Subcutaneous abdominal adipose tissue (tissue), 5 donors: ENCODE measurements around the gene MIDN.

Experiments used
- H3K27ac ChIP-seq: one replicate; pipeline ENCODE4 v1.7.0; 2013; ENCODE audit warnings: low read depth, mild to moderate bottlenecking, inconsistent platforms, low read length, moderate library complexity
- H3K27me3 ChIP-seq, 5 donors: one replicate each; pipeline ENCODE4 v1.7.0; 2013; ENCODE audit warnings: low read length in 5 of 5, inconsistent platforms in 1 of 5; ENCODE audit not compliant: control insufficient read depth in 5 of 5, insufficient read depth in 4 of 5
- H3K36me3 ChIP-seq, 5 donors: one replicate each; pipeline ENCODE4 v1.7.0; 2013; ENCODE audit warnings: low read length in 5 of 5; ENCODE audit not compliant: control insufficient read depth in 5 of 5, insufficient read depth in 5 of 5
- H3K4me1 ChIP-seq, 5 donors: one replicate each; pipeline ENCODE4 v1.7.0; 2013; ENCODE audit warnings: low read length in 5 of 5, mild to moderate bottlenecking in 3 of 5, moderate library complexity in 1 of 5; ENCODE audit not compliant: control insufficient read depth in 5 of 5, insufficient read depth in 5 of 5
- H3K4me3 ChIP-seq, 5 donors: one replicate each; pipeline ENCODE4 v1.7.0; 2013; ENCODE audit warnings: low read length in 5 of 5, low read depth in 1 of 5
- H3K9ac ChIP-seq, 5 donors: one replicate each; pipeline ENCODE4 v1.7.0; 2013; ENCODE audit warnings: low read length in 5 of 5, mild to moderate bottlenecking in 4 of 5, moderate library complexity in 3 of 5
- H3K9me3 ChIP-seq, 5 donors: one replicate each; pipeline ENCODE4 v1.7.0; 2013; ENCODE audit warnings: low read length in 5 of 5; ENCODE audit not compliant: control insufficient read depth in 5 of 5
- donor health status: healthy.
- donor health status: healthy.
- donor health status: healthy.
- donor health status: healthy.
- donor health status: healthy.

Gene MIDN

DNA sequence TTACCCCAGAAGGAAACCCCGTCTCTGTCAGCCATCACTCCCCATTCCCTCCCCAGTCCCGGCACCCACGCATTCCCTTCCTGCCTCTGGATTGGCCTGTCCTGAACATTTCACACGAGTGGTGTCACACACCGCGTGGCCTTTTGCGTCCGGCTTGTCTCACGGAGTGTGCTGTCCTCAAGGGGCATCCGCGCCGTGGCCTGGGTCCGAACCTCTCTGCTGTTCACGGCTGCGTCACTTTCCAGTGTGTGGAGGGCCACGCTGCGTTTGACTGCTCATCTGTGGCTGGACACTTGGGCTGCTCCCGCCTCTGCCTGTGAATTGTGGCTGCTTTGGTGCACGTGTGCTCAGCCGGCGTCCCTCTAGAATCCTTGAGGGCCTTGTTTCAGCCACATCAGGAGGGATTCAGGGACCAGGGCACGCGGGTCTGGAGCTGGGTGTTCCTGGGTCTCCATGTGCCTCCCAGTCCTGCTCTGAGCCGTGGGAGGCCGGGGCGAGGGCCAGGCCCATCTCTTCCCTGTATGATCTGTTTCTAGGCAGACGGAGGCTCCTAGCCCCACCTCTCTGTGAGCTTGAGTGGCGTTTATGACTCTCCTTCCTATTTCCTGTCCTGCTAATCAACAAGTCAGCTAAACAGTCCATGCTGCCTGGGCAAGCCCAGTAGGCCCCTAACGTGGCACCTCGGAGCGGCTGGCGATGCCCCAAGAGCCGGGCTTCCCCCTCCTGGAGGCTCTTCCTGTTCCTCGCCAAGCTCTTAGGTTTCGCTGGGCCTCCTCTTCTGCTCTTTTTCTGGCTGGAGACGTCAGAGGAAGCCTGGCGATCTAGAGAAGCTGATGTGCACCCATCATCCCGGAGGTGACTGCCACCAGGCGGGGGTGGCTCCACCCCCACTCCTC is 34.7 kb upstream of the MIDN start:
- Histone ChIP-seq H3K27ac (peak overlapping the region; percentile 86), H3K4me3 (peak overlapping the region in 3 of 5 donors; percentile 12 to 36 (median 17)), H3K4me1 (peaks cover 13 to 83% (median 62%) of the 10 kb centered on the region in 5 donors), H3K36me3 (peaks cover 0 to 18% (median 7%) of the 10 kb centered on the region in 5 donors), H3K9me3 (no peaks in the 10 kb centered on the region), H3K27me3 (no peaks in the 10 kb centered on the region), H3K9ac (peak overlapping the region; percentile 35 to 71 (median 56))

DNA sequence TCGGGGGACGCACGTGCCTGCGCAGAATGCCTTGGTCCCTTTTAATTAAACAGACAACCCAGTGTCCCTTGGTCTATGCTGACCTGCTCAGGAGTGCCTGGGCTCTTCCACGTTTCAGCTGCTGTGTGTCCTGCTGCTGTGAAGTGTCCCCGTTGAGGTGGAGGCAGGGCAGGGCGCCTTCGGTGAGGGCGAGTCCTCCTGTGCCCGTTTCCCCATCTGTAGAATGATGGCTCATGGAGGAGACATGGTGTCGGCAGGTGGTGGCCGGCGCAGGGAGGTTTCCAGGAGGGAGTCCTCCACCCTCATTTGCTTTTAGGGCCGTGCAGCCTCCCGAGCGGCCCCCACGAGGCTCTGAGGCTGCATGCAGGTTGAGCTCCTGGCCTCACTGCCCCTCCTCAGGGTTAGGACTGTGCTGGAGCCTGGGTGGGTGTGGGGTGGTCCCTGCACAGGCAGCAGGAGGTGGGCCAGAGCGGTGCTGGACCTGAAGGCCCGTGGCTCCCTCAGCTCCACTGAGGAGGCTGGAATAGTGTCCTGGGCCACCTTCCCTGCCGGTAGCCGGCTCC is 34.0 kb upstream of the MIDN start:
- H3K27me3 ChIP-seq, result no peaks in the 10 kb centered on the region
- H3K4me1 ChIP-seq, result peaks cover 13 to 81% (median 56%) of the 10 kb centered on the region in 5 donors
- peak overlapping the region; percentile 35 to 71 (median 50) for H3K9ac ChIP-seq
- H3K27ac ChIP-seq, result peak overlapping the region; percentile 86
- no peaks in the 10 kb centered on the region for H3K9me3 ChIP-seq
- peak overlapping the region in 2 of 5 donors; percentile 12 to 36 for H3K4me3 ChIP-seq
- peaks cover 0 to 18% (median 7%) of the 10 kb centered on the region in 5 donors for H3K36me3 ChIP-seq

DNA sequence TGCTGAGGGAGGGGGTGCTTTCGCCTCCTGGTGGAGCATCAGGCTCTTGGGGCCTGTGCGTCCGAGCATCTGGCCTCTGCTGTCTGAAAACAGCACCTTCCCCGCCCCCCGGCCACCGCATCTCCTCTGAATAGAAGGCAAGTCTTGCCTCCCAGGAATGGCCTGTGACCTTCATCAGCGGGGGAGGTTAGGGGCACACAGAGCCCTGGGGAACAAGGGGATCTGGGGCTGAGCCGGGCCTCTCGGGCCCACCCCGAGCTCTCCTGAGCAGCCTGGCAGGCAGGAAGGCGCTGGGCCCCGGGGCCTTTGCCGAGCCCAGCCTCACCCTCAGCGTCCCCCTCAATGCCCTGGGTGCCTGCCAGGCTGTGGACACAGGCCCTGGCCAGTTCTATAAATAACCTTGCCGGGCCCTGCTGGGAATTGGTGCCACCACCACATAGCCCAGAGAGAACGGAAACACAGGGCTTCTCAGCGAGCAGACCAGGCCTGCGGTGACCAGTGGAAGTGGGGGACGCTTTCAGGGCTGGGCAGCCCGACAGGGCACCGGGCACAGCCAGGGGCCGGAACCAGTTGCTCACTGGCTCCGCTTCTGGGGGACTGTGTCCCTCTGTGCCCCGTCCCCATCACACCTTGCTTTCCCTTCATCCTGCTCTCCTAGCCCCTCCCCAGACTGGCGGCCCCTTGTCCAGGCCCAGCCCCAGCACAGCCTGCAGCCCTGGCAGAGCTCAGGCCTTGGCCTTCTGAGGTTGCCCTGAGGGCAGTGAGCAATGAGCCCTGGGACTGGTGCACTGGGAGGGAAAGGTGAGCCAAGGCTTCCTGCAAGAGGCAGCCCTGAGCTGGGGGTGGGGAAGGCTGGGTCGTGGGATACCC is 33.3 kb upstream of the MIDN start:
- Histone ChIP-seq H3K4me1 (peaks cover 11 to 78% (median 49%) of the 10 kb centered on the region in 5 donors), H3K27ac (peak overlapping the region; percentile 86)

DNA sequence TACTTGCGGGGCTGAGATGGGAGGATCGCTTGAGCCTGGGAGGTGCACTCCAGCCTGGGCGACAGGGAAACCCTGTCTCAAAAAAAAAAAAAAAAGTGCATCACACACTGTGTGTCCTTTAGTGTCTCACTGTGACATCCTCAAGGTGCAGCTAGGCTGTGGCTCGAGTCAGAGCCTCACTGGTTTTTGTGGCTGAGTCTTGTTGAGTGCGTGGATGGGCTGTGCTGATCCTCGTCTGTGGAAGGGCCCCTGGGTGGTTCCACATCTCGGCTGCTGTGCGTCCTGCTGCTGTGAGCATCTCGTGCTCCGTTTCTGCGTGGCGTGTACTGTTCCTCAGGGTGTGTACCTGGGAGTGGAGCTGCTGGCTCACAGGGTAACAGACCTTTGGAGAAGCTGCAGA is 31.6 kb upstream of the MIDN start:
- peaks cover 11 to 71% (median 44%) of the 10 kb centered on the region in 5 donors for H3K4me1 ChIP-seq
- H3K27ac ChIP-seq, result no peak overlapping the region
- no peaks in the 10 kb centered on the region for H3K9me3 ChIP-seq
- H3K4me3 ChIP-seq, result no peak overlapping the region
- no peaks in the 10 kb centered on the region for H3K27me3 ChIP-seq
- H3K9ac ChIP-seq, result no peak overlapping the region
- peaks cover 0 to 29% (median 19%) of the 10 kb centered on the region in 5 donors for H3K36me3 ChIP-seq

More for the DNA sequence above, 33.3 kb upstream of the MIDN start:
- peaks cover 0 to 17% (median 5%) of the 10 kb centered on the region in 5 donors for H3K36me3 ChIP-seq
- no peaks in the 10 kb centered on the region for H3K9me3 ChIP-seq
- H3K4me3 ChIP-seq, result peak overlapping the region in 2 of 5 donors; percentile 18 to 19
- no peaks in the 10 kb centered on the region for H3K27me3 ChIP-seq
- H3K9ac ChIP-seq, result peak overlapping the region in 2 of 5 donors; percentile 50 to 71

DNA sequence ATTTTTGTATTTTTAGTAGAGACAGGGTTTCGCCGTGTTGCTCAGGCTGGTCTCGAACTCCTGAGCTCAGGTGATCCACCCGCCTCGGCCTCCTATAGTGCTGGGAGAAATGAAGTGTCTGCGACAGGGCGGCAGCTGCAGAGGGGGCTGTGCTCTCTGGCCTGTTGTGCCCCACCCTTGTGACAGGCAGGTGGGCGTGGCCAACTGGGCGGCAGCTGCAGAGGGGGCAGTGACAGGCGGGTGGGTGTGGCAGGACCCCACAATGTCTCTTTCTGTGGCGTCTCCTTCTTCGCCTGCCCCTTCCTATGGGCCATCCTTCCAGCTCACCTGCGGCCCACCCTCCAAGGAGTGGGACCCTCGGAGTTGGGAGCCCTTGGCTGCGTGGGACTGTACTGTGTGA is 31.0 kb upstream of the MIDN start:
- H3K4me1 ChIP-seq, result peaks cover 11 to 69% (median 43%) of the 10 kb centered on the region in 5 donors
- no peak overlapping the region for H3K9ac ChIP-seq
- no peak overlapping the region for H3K4me3 ChIP-seq
- no peaks in the 10 kb centered on the region for H3K9me3 ChIP-seq
- H3K36me3 ChIP-seq, result peaks cover 0 to 34% (median 20%) of the 10 kb centered on the region in 5 donors
- no peaks in the 10 kb centered on the region for H3K27me3 ChIP-seq
- H3K27ac ChIP-seq, result peak overlapping the region; percentile 18

DNA sequence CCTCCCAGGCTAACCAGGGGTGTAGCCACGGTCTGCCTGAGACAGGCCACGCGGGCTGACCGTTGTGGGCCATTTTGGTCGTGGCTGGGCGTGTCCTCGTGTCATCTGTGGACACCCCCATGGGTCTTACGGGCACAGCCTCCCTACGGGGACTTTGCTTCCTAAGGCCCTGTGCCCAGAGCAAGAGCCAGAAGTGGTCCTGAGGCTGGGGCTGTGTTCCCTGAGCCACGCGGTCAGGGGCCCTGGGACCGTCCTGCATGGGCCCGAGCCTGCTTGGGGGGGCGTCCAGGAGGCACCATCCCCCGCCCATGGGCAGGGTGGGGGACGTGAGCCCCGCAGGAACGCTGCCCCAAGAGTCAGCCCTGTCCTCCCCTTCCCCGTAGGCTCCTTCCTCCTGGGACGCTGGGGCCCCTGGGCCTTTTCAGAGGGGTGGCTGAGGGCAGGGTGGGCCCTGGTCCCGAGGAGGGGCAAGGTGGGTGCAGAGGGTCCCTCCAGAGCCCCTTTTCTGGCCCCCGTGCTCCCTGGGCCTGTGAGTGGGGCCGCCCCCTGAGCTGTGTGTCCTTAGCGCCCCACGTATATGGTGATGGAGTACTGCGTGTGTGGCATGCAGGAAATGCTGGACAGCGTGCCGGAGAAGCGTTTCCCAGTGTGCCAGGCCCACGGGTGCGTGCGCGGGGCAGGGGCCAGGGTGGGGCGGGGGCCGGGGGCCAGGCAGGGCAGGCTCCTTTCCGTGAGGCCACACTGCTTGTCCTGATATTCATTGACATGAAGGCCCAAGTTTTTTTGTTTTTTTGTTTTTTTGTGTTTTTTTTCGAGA is 29.4 kb upstream of the MIDN start:
- Histone ChIP-seq H3K4me3 (no peak overlapping the region), H3K36me3 (peaks cover 0 to 44% (median 31%) of the 10 kb centered on the region in 5 donors), H3K4me1 (peaks cover 6 to 64% (median 34%) of the 10 kb centered on the region in 5 donors), H3K27me3 (no peaks in the 10 kb centered on the region), H3K27ac (peak overlapping the region; percentile 18), H3K9ac (no peak overlapping the region), H3K9me3 (no peaks in the 10 kb centered on the region)

DNA sequence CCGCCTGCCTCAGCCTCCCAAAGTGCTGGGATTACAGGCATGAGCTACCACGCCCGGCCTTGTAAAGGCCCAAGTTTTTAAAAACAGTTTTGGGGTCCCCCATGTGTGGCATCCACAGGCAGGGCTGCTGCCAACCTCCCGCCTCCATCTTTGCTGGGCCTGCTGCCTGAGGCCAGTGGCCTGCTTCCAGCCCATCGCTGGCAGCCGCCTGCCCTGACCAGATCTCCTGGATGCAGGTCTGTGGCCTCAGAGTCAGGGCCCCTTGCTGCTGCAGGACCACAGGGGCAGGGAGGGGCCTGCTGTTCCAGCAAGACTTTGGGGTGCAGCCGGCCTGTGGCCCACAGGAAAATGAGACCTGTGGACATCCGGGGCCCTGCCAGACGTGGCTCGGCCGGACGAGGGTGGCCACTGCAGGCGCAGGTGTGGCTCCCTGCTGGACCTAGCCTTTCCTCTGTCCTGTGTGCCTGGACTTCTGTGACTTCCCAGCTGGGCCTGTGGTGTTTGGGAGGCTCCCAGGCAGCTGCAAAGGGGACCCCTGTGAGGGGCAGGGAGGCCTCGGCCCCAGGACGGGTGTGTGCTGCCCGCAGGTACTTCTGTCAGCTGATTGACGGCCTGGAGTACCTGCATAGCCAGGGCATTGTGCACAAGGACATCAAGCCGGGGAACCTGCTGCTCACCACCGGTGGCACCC is 28.5 kb upstream of the MIDN start:
- no peak overlapping the region for H3K4me3 ChIP-seq
- no peak overlapping the region for H3K27ac ChIP-seq
- no peaks in the 10 kb centered on the region for H3K9me3 ChIP-seq
- H3K36me3 ChIP-seq, result peaks cover 0 to 53% (median 38%) of the 10 kb centered on the region in 5 donors
- H3K4me1 ChIP-seq, result peaks cover 2 to 54% (median 24%) of the 10 kb centered on the region in 5 donors
- H3K9ac ChIP-seq, result no peak overlapping the region
- no peaks in the 10 kb centered on the region for H3K27me3 ChIP-seq

DNA sequence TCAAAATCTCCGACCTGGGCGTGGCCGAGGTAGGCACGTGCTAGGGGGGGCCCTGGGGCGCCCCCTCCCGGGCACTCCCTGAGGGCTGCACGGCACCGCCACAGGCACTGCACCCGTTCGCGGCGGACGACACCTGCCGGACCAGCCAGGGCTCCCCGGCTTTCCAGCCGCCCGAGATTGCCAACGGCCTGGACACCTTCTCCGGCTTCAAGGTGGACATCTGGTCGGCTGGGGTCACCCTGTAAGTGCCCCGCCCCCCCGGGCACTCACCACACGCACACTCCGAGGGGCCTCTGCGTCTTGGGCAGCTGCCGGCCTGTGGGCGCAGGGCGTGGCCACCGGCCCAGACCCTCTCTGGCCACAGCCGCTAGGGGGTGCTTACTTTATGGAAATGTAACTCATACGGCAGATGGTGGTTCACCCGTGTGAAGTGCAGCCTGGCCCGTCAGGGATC is 27.9 kb upstream of the MIDN start:
- H3K36me3 ChIP-seq, result peaks cover 0 to 57% (median 39%) of the 10 kb centered on the region in 5 donors
- no peak overlapping the region for H3K27ac ChIP-seq
- peaks cover under 1 to 48% (median 19%) of the 10 kb centered on the region in 5 donors for H3K4me1 ChIP-seq

More for the DNA sequence above, 27.9 kb upstream of the MIDN start:
- no peaks in the 10 kb centered on the region for H3K9me3 ChIP-seq
- no peak overlapping the region for H3K4me3 ChIP-seq
- H3K9ac ChIP-seq, result no peak overlapping the region
- no peaks in the 10 kb centered on the region for H3K27me3 ChIP-seq
